NCI-H748 (cell line): ENCODE results near the gene TRIB2.

Experiments
- DNase-seq: peaks from one replicate; lab custom pipeline; 2025; ENCODE audit not compliant: unreplicated experiment; lab: John Stamatoyannopoulos, UW

The TRIB2 gene

GRCh38 chr2:12737738-12738485 lies 21.2 kb downstream of the TRIB2 start:
- no peak for DNase-seq

- no peak for DNase-seq
Observed at GRCh38 chr2:12739721-12740254, 23.1 kb downstream of the TRIB2 start.

- DNase-seq, result no peak
Observed at GRCh38 chr2:12741380-12741779, 24.6 kb downstream of the TRIB2 start.

- no peak for DNase-seq
Observed at GRCh38 chr2:12742891-12743290, 26.2 kb downstream of the TRIB2 start.

GRCh38 chr2:12750166-12750905 lies 33.6 kb downstream of the TRIB2 start:
- DNase-seq, result peak; percentile 64

- no peak for DNase-seq
Observed at GRCh38 chr2:12754643-12755042, 37.9 kb downstream of the TRIB2 start.

- DNase-seq, result no peak
Observed at GRCh38 chr2:12755384-12755783, 38.6 kb downstream of the TRIB2 start.

- DNase-seq, result no peak
Observed at GRCh38 chr2:12759248-12759647, 42.5 kb downstream of the TRIB2 start.

GRCh38 chr2:12761104-12761503 lies 44.4 kb downstream of the TRIB2 start:
- no peak for DNase-seq

GRCh38 chr2:12762337-12762736 lies 45.6 kb downstream of the TRIB2 start:
- DNase-seq, result no peak

GRCh38 chr2:12762976-12763375 lies 46.2 kb downstream of the TRIB2 start:
- no peak for DNase-seq

GRCh38 chr2:12763486-12763885 lies 46.8 kb downstream of the TRIB2 start:
- DNase-seq, result no peak

GRCh38 chr2:12764075-12764730 lies 47.5 kb downstream of the TRIB2 start:
- no peak for DNase-seq

GRCh38 chr2:12764849-12765605 lies 48.3 kb downstream of the TRIB2 start:
- DNase-seq, result no peak

- DNase-seq, result no peak
Observed at GRCh38 chr2:12766421-12766879, 49.7 kb downstream of the TRIB2 start.

GRCh38 chr2:12767541-12767940 lies 50.8 kb downstream of the TRIB2 start:
- DNase-seq, result no peak

GRCh38 chr2:12767996-12768624 lies 51.4 kb downstream of the TRIB2 start:
- no peak for DNase-seq

GRCh38 chr2:12769492-12770105 lies 52.9 kb downstream of the TRIB2 start:
- no peak for DNase-seq

GRCh38 chr2:12770300-12770968 lies 53.7 kb downstream of the TRIB2 start:
- DNase-seq, result no peak
